HCT116 (cell line): ENCODE measurements around the gene TPD52L2. TPM values are rescaled to one million over a fixed set of nuclear protein-coding genes. Genes with fewer than 3 reads are reported as not detected.

ENCODE experiments used
- ATAC-seq: fragments of 200-7000 bp; cut with Tn5 transposase; 2 replicates; pipeline ENCODE4 v1.9.1; 2020; ENCODE audit warnings: mild to moderate bottlenecking, moderate library complexity
- BruUV-seq: library from RNA; stranded (reverse); fragments of 400-500 nt; replicated peaks from 2 replicates; lab custom pipeline; 2021; lab: Mats Ljungman, UMichigan
- CTCF ChIA-PET: fragments of 300-600 bp; sonication (Branson Sonifier 250); formaldehyde crosslinking; loops from one replicate; lab custom pipeline; 2021; ENCODE audit warnings: antibody characterized with exemption; lab: Charles Lee
- POLR2A ChIA-PET: fragments of 300-600, 350-600 bp; sonication (Branson Sonifier 250); formaldehyde crosslinking; loops from one replicate; lab custom pipeline; 2021; ENCODE audit warnings: antibody characterized with exemption; lab: Charles Lee
- RAD21 ChIA-PET, 2 experiments: fragments of 300-600 bp; sonication (Branson Sonifier 250); formaldehyde crosslinking; loops; one replicate each; lab custom pipeline; 2023; ENCODE audit warnings: low total read pairs in 2 of 2; ENCODE audit not compliant: uncharacterized antibody in 2 of 2, unreplicated experiment in 2 of 2, low non-redundant PET in 1 of 2; lab: Charles Lee
- DNase-seq: peaks from one replicate; pipeline ENCODE4 v3.0.0-alpha.2; 2010; ENCODE audit warnings: low read depth, low spot score
- H2AFZ ChIP-seq: fragments of 200-600 bp; shearing (Covaris generic), sonication (generic); 2 replicates; pipeline ENCODE4 v1.6.1; 2017; ENCODE audit warnings: low read depth, mixed run types, mixed read lengths, antibody characterized with exemption, low read length; ENCODE audit not compliant: poor library complexity, severe bottlenecking
- H3K27ac ChIP-seq: 2 replicates; pipeline ENCODE4 v1.5.1; 2012; ENCODE audit warnings: low read depth, low read length
- H3K27me3 ChIP-seq: fragments of 200-600 bp; sonication (generic); 2 replicates; pipeline ENCODE4 v1.6.1; 2016; ENCODE audit warnings: mixed run types, low read length, mixed read lengths; ENCODE audit not compliant: insufficient read depth
- H3K36me3 ChIP-seq, 2 experiments: fragments of 200-500 bp in 1 of 2; fragments of 200-600 bp in 1 of 2; sonication (Bioruptor generic) in 1 of 2; sonication (generic) in 1 of 2; 2 replicates each; pipeline versions ENCODE4 v1.5.1 to v1.6.1; 2014 to 2016; ENCODE audit warnings: low read length in 2 of 2, inconsistent platforms in 1 of 2, mixed read lengths in 1 of 2, mixed run types in 1 of 2; ENCODE audit not compliant: insufficient read depth in 2 of 2, control insufficient read depth in 1 of 2
- H3K4me1 ChIP-seq, 2 experiments: fragments of 200-600 bp in 1 of 2; sonication (generic) in 1 of 2; 2 replicates each; pipeline versions ENCODE4 v1.5.1 to v1.6.1; 2012 to 2017; ENCODE audit warnings: low read length in 2 of 2, inconsistent platforms in 1 of 2, mild to moderate bottlenecking in 1 of 2, mixed read lengths in 1 of 2, mixed run types in 1 of 2, moderate library complexity in 1 of 2; ENCODE audit not compliant: insufficient read depth in 2 of 2, control insufficient read depth in 1 of 2
- H3K4me2 ChIP-seq: fragments of 200-600 bp; sonication (generic); 2 replicates; pipeline ENCODE4 v1.6.1; 2017; ENCODE audit warnings: mixed run types, low read length, mixed read lengths
- H3K4me3 ChIP-seq, 2 experiments: fragments of 200-600 bp in 1 of 2; sonication (generic) in 1 of 2; replicated peaks in 1 of 2; 2 replicates each; pipeline ENCODE4 v1.5.1; 2011 to 2016; ENCODE audit warnings: low read length in 2 of 2, control low read depth in 1 of 2, low read depth in 1 of 2, mild to moderate bottlenecking in 1 of 2, mixed read lengths in 1 of 2, mixed run types in 1 of 2
- H3K79me2 ChIP-seq: fragments of 200-600 bp; sonication (generic); 2 replicates; pipeline ENCODE4 v1.6.1; 2017; ENCODE audit warnings: mild to moderate bottlenecking, mixed run types, low read length, moderate library complexity, mixed read lengths; ENCODE audit not compliant: insufficient read depth
- H3K9ac ChIP-seq: fragments of 200-600 bp; sonication (generic); 2 replicates; pipeline ENCODE4 v1.6.1; 2016; ENCODE audit warnings: low read length, mixed read lengths
- H3K9me2 ChIP-seq: fragments of 200-600 bp; sonication (generic), shearing (Covaris generic); 2 replicates; pipeline ENCODE4 v1.6.1; 2017; ENCODE audit warnings: mixed run types, mild to moderate bottlenecking, moderate library complexity; ENCODE audit not compliant: insufficient read depth
- H3K9me3 ChIP-seq, 2 experiments: fragments of 200-500 bp in 1 of 2; fragments of 200-600 bp in 1 of 2; sonication (Bioruptor generic) in 1 of 2; sonication (generic) in 1 of 2; 2 replicates each; pipeline ENCODE4 v1.6.1; 2014 to 2017; ENCODE audit warnings: low read length in 2 of 2, mixed read lengths in 2 of 2, inconsistent platforms in 1 of 2, low read depth in 1 of 2, mild to moderate bottlenecking in 1 of 2, mixed run types in 1 of 2, moderate library complexity in 1 of 2; ENCODE audit not compliant: control insufficient read depth in 1 of 2, insufficient read depth in 1 of 2
- H4K20me1 ChIP-seq: fragments of 200-600 bp; sonication (generic), shearing (Covaris generic); 2 replicates; pipeline ENCODE4 v1.6.1; 2017; ENCODE audit warnings: mixed run types, mild to moderate bottlenecking, moderate library complexity; ENCODE audit not compliant: insufficient read depth
- ATF3 ChIP-seq: IDR thresholded peaks from 2 replicates; pipeline ENCODE4 v1.6.1; 2012
- CTCF ChIP-seq, 3 experiments: fragments of 200-600 bp in 1 of 3; sonication (generic) in 1 of 3; IDR thresholded peaks in 2 of 3; conservative IDR thresholded peaks in 1 of 3; 2 replicates each; pipeline ENCODE4 v1.5.1; 2012 to 2017; ENCODE audit warnings: low read depth in 2 of 3, low read length in 2 of 3, antibody characterized with exemption in 1 of 3, borderline replicate concordance in 1 of 3, control low read depth in 1 of 3, mild to moderate bottlenecking in 1 of 3, mixed read lengths in 1 of 3, mixed run types in 1 of 3, moderate library complexity in 1 of 3; ENCODE audit not compliant: insufficient read depth in 1 of 3
- EZH2 ChIP-seq: fragments of 200-600 bp; sonication (generic); IDR thresholded peaks from 2 replicates; pipeline ENCODE4 v1.6.1; 2017; ENCODE audit warnings: antibody characterized with exemption, mixed run types
- MAX ChIP-seq: IDR thresholded peaks from 2 replicates; pipeline ENCODE4 v1.6.1; 2012
- RAD21 ChIP-seq: IDR thresholded peaks from 2 replicates; pipeline ENCODE4 v1.6.1; 2012; ENCODE audit warnings: low read depth, mild to moderate bottlenecking
- REST ChIP-seq: IDR thresholded peaks from 2 replicates; pipeline ENCODE4 v1.6.1; 2012; ENCODE audit warnings: low read depth
- SP1 ChIP-seq: IDR thresholded peaks from 2 replicates; pipeline ENCODE4 v1.6.1; 2012; ENCODE audit warnings: low read depth
- SRF ChIP-seq: IDR thresholded peaks from 2 replicates; pipeline ENCODE4 v1.6.1; 2012; ENCODE audit warnings: low read depth
- ZBTB33 ChIP-seq: IDR thresholded peaks from 2 replicates; pipeline ENCODE4 v1.6.1; 2011; ENCODE audit warnings: mild to moderate bottlenecking, low read length, moderate library complexity; ENCODE audit not compliant: insufficient replicate concordance; ENCODE audit errors: extremely low read depth
- ZNF274 ChIP-seq: fragments of 200-500 bp; sonication (Bioruptor generic); IDR thresholded peaks from 2 replicates; pipeline ENCODE4 v1.6.1; 2014; ENCODE audit warnings: mild to moderate bottlenecking, low read depth, low read length, inconsistent platforms
- intact Hi-C: fragments of 100-400 bp; cut with micrococcal nuclease; formaldehyde crosslinking; loops from 2 replicates; pipeline ENCODE4 v1.10.0; 2022
- total RNA-seq: library from RNA; stranded (reverse); gene quantifications from one replicate; pipeline ENCODE4 v1.2.1, GENCODE V29; 2021; ENCODE audit not compliant: unreplicated experiment

Gene TPD52L2
- total RNA-seq, 1 experiment from 2014 or later: 149 TPM

GRCh38 chr20:63860325-63861051 is 4.6 kb upstream of the TPD52L2 start:
- CTCF ChIA-PET: no interaction called here
- intact Hi-C loops: loop anchor here (10.0 kb wide), 2 partner anchors 114 to 126 kb away; partner anchors contain the start of genes LIME1, SAMD10 and SLC2A4RG
- BruUV-seq: no TSS peak

More at GRCh38 chr20:63860325-63861051, 4.6 kb upstream of the TPD52L2 start:
- Histone ChIP-seq H3K4me3 (no peak overlapping the region), H4K20me1 (no peaks in the 10 kb centered on the region), H3K36me3 (peaks cover 0 to 11% of the 10 kb centered on the region in 2 experiments; a peak in 2 of 4 replicates), H3K9ac (no peak overlapping the region), H3K27ac (no peak overlapping the region), H3K4me2 (no peak overlapping the region), H3K27me3 (no peaks in the 10 kb centered on the region), H3K9me2 (no peaks in the 10 kb centered on the region), H3K9me3 (no peaks in the 10 kb centered on the region), H3K79me2 (peaks cover 16% of the 10 kb centered on the region), H2AFZ (no peak overlapping the region), H3K4me1 (peaks cover 12 to 25% of the 10 kb centered on the region in 2 experiments)
- POLR2A ChIA-PET: no interaction called here
- ATAC-seq: no peak
- RAD21 ChIA-PET: no interaction called here
- TF ChIP-seq ATF3 (no peak), ZNF274 (no peak), MAX (no peak), SRF (no peak), RAD21 (no peak), ZBTB33 (no peak), SP1 (no peak), EZH2 (no peak), REST (no peak), CTCF (IDR thresholded peaks at IDR 0.05 in 2 of 3, conservative IDR thresholded peaks at IDR 0.05 in 1 of 3; ENCODE audit: borderline replicate concordance in 1 of 3, insufficient read depth in 1 of 3, low read depth in 2 of 3, low read length in 2 of 3) (no peak)
- no peak for DNase-seq
